A673 (cell line): ENCODE measurements around the gene SSBP3.
"Not testable (repeated sequence)": the region's sequence is repeated elsewhere in the genome, so short reads cannot be mapped to it uniquely, and the experiment has no call there.

Experiments used
- CTCF ChIP-seq: fragments of 300-800, 200-600 bp; sonication (generic); conservative IDR thresholded peaks from 2 replicates; pipeline ENCODE4 v1.5.1; 2017; ENCODE audit warnings: low read depth, mild to moderate bottlenecking, antibody characterized with exemption, low read length, moderate library complexity, mixed read lengths
- EZH2 ChIP-seq: fragments of 200-600 bp; sonication (generic); IDR thresholded peaks from 2 replicates; pipeline ENCODE4 v1.6.1; 2017; ENCODE audit warnings: borderline replicate concordance, low read depth, mild to moderate bottlenecking, mixed read lengths, antibody characterized with exemption, low read length; ENCODE audit not compliant: poor library complexity, severe bottlenecking

GRCh38 chr1:54447081-54447480 is 40.9 kb upstream of the SSBP3 start:
- not testable (repeated sequence) for TF ChIP-seq CTCF, EZH2
